ENCODE results near the gene ARL15. TPM values are rescaled to one million over a fixed set of nuclear protein-coding genes. Genes with fewer than 3 reads are reported as not detected.

ARL15 gene
- total and polyA plus RNA-seq, 2 donors (not counting 3 experiments of a cell fraction or from before 2014, with no cell fraction given): 11.9 to 24.4 TPM

- POLR2A ChIA-PET: interaction anchor here (1.2 kb wide), 1 partner anchor 56 kb away, joined by 3 read pairs; the partner anchor contains the start of gene ARL15
- peak; percentile 44 for DNase-seq (ENCODE audit: low read depth, low spot score)
- intact Hi-C loops (cut with micrococcal nuclease): no loop called here
These were observed 55.7 kb downstream of the ARL15 start for GRCh38 chr5:54254482-54255198.

More at GRCh38 chr5:54254482-54255198, 55.7 kb downstream of the ARL15 start:
- no peak for FAIRE-seq
- Histone ChIP-seq H3K4me2 (ENCODE audit: insufficient read depth, low read length) (no peak overlapping the region), H3K27ac (ENCODE audit: insufficient read depth, low read depth, low read length) (no peak overlapping the region), H3K36me3 (ENCODE audit: control insufficient read depth in 2 of 2, extremely low read depth in 1 of 2, insufficient read depth in 2 of 2, low read length in 2 of 2) (no peaks in the 10 kb centered on the region), H3K4me1 (ENCODE audit: control insufficient read depth, extremely low read depth, insufficient read depth, low read length) (no peaks in the 10 kb centered on the region), H3K9ac (replicated peaks; ENCODE audit: extremely low read depth, insufficient read depth, low read length) (no peak overlapping the region), H3K79me2 (ENCODE audit: control insufficient read depth, insufficient read depth, low read length) (no peaks in the 10 kb centered on the region), H3K9me1 (replicated peaks; ENCODE audit: control insufficient read depth, extremely low read depth, insufficient read depth, low read length) (no peaks in the 10 kb centered on the region), H3K9me3 (replicated peaks; ENCODE audit: control insufficient read depth, insufficient read depth, low read length) (no peaks in the 10 kb centered on the region), H2AFZ (ENCODE audit: low read depth, low read length) (no peak overlapping the region), H3K27me3 (ENCODE audit: control insufficient read depth in 2 of 2, insufficient read depth in 2 of 2, low read length in 2 of 2) (no peaks in the 10 kb centered on the region), H3K4me3 (replicated peaks in 1 of 3; ENCODE audit: insufficient read depth in 1 of 3, low read depth in 1 of 3, low read length in 3 of 3) (no peak overlapping the region), H4K20me1 (replicated peaks; ENCODE audit: control insufficient read depth, extremely low read depth, insufficient read depth, low read length) (no peaks in the 10 kb centered on the region)
- TF ChIP-seq POLR2AphosphoS5 (IDR thresholded peaks at IDR 0.05; ENCODE audit: insufficient read depth, low read depth, low read length) (no peak), MYC (IDR thresholded peaks at IDR 0.05; ENCODE audit: low read depth, low read length) (no peak), GATA2 (IDR thresholded peaks at IDR 0.05; ENCODE audit: insufficient read depth, insufficient read length, low read depth, low read length) (no peak), EZH2 (IDR thresholded peaks at IDR 0.05; ENCODE audit: borderline replicate concordance, low read depth, low read length, severe bottlenecking) (no peak), POLR2A (IDR thresholded peaks at IDR 0.05; ENCODE audit: low read depth, low read length) (no peak), CTCF (IDR thresholded peaks at IDR 0.05; ENCODE audit: extremely low read depth in 1 of 2, insufficient read depth in 1 of 2, low read depth in 1 of 2, low read length in 2 of 2) (peak in 1 of 2 donors; percentile 15)
- no TSS peak for BruUV-seq (replicated peaks)
- CTCF ChIA-PET: interaction anchor here (0.8 to 2.9 kb wide), 6 partner anchors 11 to 613 kb away, joined by 3 to 26 read pairs (median 4); no protein-coding TSS in a partner anchor
- dilution Hi-C loops (cut with MboI; ENCODE audit: extremely low pct_ligation_motif_present, low sequenced_read_pairs): no loop called here

Measured in endothelial cell of umbilical vein (primary cell).